ENCODE measurements around the gene DDX18. TPM values are rescaled to one million over a fixed set of nuclear protein-coding genes. Genes with fewer than 3 reads are reported as not detected.

The DDX18 gene
- total and polyA plus RNA-seq, 2 donors (not counting 3 experiments of a cell fraction or from before 2014, with no cell fraction given): 15.8 to 50.4 TPM

GRCh38 chr2:117859924-117860647 is 45.6 kb downstream of the DDX18 start:
- Histone ChIP-seq H4K20me1 (replicated peaks; ENCODE audit: control insufficient read depth, extremely low read depth, insufficient read depth, low read length) (no peaks in the 10 kb centered on the region), H3K27me3 (ENCODE audit: control insufficient read depth in 2 of 2, insufficient read depth in 2 of 2, low read length in 2 of 2) (peaks cover 7 to 12% of the 10 kb centered on the region in 2 experiments), H3K9ac (replicated peaks; ENCODE audit: extremely low read depth, insufficient read depth, low read length) (no peak overlapping the region), H3K79me2 (ENCODE audit: control insufficient read depth, insufficient read depth, low read length) (no peaks in the 10 kb centered on the region), H3K36me3 (ENCODE audit: control insufficient read depth in 2 of 2, extremely low read depth in 1 of 2, insufficient read depth in 2 of 2, low read length in 2 of 2) (no peaks in the 10 kb centered on the region), H3K9me3 (replicated peaks; ENCODE audit: control insufficient read depth, insufficient read depth, low read length) (no peaks in the 10 kb centered on the region), H3K9me1 (replicated peaks; ENCODE audit: control insufficient read depth, extremely low read depth, insufficient read depth, low read length) (no peaks in the 10 kb centered on the region), H3K4me3 (replicated peaks in 1 of 3; ENCODE audit: insufficient read depth in 1 of 3, low read depth in 1 of 3, low read length in 3 of 3) (peak overlapping the region in 1 of 3 experiments; percentile 18), H3K4me2 (ENCODE audit: insufficient read depth, low read length) (no peak overlapping the region), H3K27ac (ENCODE audit: insufficient read depth, low read depth, low read length) (no peak overlapping the region), H3K4me1 (ENCODE audit: control insufficient read depth, extremely low read depth, insufficient read depth, low read length) (peaks cover 18% of the 10 kb centered on the region), H2AFZ (ENCODE audit: low read depth, low read length) (no peak overlapping the region)
- BruUV-seq (replicated peaks): no TSS peak
- intact Hi-C loops (cut with micrococcal nuclease) (loop anchor here (5.0 kb wide), 1 partner anchor 57 kb away; no protein-coding TSS in a partner anchor), dilution Hi-C loops (cut with MboI; ENCODE audit: extremely low pct_ligation_motif_present, low sequenced_read_pairs) (no loop called here)
- ChIA-PET POLR2A (no interaction called here), CTCF (no interaction called here)
- DNase-seq (ENCODE audit: low read depth, low spot score) (no peak), FAIRE-seq (no peak)
- TF ChIP-seq CTCF (IDR thresholded peaks at IDR 0.05; ENCODE audit: extremely low read depth in 1 of 2, insufficient read depth in 1 of 2, low read depth in 1 of 2, low read length in 2 of 2) (no peak), FOS (IDR thresholded peaks at IDR 0.05; ENCODE audit: borderline replicate concordance, insufficient read depth, low read length) (no peak), POLR2AphosphoS5 (IDR thresholded peaks at IDR 0.05; ENCODE audit: insufficient read depth, low read depth, low read length) (no peak), MYC (IDR thresholded peaks at IDR 0.05; ENCODE audit: low read depth, low read length) (no peak), EZH2 (IDR thresholded peaks at IDR 0.05; ENCODE audit: borderline replicate concordance, low read depth, low read length, severe bottlenecking) (no peak), GATA2 (IDR thresholded peaks at IDR 0.05; ENCODE audit: insufficient read depth, insufficient read length, low read depth, low read length) (no peak)
